Measurements from ENCODE around the gene LARP1.
A peak's percentile ranks its signal among the peaks of the same experiment; 100 is the strongest.
"Not testable (repeated sequence)": the region's sequence is repeated elsewhere in the genome, so short reads cannot be mapped to it uniquely, and the experiment has no call there.

Gene LARP1

DNA sequence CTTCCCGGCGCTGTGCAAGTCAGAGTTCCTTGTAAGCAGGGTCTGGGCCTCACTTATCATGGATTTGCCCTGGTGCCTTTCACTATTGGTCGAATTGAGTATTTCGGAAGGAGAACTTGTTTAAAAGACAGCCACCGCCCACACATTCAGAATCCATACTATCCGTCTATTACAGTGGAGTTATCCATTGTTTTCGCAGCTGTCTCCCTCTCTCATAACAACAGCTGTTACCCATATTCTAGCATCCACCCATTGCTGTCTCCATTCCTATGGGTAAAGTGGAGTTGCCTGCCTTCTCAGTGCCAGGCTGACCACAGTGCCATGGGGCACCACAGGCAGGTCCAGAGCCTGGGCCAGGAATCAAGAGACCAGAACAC lies 75.0 kb downstream of the LARP1 start:
- peak; percentile 54 for DNase-seq

DNA sequence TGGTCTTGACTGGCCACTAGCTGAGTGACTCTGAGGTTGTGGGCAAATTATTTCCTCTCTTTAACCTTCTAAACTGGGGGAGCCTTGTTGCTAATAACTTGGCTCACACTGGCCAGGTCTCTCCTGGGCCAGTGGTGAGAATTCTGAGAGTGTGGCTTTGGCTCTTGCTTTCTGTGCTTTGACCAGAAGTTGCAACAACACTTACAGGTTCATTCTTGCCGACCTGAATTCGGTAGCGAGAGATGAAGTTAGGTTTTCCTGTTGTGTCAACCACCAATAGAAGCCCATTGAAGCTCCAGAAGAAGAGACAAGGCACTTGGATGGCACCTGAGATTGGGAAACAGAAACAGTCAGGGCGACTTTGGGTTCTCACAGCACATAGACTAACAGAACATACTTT lies 75.4 kb downstream of the LARP1 start:
- no peak for DNase-seq

DNA sequence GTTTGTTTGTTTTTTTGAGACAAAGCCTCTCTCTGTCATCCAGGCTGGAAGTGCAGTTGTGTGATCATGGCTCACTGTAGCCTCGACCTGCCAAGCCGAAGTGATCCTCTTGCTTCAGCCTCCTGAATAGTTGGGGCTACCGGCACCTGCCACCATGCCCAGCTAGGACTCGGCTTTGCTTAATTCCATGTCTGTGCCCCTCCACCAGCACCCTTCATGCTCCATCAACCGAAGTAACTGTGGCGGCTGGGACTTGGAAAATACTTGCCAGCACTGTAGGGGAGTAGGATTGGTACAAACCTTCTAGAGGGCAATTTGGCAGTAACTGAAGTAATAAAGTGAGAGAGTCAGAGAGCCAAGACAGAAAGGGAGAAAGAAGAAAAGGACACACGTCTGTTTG lies 76.3 kb downstream of the LARP1 start:
- no peak for DNase-seq

DNA sequence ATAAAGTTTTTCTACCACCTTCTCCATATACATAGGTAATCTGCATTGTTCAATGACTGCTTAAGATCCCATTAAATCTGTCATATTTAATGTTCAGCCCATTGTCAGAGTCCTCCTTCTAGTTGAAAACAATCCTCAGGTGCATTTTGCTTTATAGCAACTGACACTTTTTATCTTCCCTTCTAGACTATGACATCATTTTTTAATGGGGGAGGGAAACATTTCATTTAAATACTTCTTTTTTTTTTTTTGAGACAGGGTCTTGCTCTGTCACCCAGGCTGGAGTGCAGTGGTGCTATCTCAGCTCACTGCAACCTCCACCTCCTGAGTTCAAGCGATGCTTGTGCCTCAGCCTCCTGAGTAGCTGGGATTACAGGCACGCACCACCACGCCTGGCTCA lies 77.6 kb downstream of the LARP1 start:
- DNase-seq: not testable (repeated sequence)

DNA sequence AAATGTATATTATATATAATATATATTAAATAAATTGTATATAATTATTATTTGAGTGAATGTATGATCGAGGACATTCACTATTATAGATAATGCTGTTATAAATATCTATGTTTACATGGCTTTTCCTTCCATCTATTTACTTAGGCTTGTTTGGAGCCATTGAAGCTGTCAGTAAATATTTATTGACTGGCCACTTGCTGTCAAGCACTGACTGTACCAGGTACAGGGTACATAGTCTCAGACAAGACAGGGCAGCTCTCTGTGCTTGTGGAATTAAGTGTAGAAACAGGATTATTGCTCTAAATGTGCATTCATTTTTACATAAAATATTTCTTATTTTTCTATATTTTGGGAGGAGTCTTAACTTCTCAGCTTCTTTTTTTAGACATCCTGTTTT lies 78.9 kb downstream of the LARP1 start:
- no peak for DNase-seq

DNA sequence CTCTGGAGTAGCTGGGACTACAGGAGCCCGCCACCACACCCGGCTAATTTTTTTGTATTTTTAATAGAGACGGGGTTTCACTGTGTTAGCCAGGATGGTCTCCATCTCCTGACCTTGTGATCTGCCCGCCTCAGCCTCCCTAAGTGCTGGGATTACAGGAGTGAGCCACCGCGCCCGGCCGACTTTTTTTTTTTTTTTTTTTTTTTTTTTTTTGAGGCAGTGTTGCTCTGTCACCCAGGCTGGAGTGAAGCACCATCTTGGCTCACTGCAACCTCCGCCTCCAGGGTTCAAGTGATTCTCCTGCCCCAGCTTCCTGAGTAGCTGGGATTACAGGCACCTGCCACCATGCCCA lies 80.5 kb downstream of the LARP1 start:
- not testable (repeated sequence) for DNase-seq

DNA sequence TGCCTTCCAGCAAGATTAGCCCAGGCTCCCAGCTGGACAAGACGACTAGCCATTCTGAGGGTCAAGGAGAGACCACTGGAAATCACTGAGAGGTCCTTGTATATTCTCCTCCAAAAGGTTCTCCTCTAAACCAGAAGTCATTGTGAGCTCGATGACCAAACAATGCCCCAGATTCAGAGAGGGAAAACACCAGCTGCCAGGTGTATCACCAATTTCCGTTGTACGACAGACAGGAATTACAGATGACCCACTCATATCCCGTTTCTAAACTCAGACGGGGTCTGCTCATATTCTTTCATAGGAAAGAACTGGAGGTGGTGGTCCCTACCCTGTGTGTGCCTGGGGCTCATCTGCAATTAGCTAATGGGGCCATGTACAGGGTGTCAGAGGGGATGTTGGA lies 81.0 kb downstream of the LARP1 start:
- no peak for DNase-seq

DNA sequence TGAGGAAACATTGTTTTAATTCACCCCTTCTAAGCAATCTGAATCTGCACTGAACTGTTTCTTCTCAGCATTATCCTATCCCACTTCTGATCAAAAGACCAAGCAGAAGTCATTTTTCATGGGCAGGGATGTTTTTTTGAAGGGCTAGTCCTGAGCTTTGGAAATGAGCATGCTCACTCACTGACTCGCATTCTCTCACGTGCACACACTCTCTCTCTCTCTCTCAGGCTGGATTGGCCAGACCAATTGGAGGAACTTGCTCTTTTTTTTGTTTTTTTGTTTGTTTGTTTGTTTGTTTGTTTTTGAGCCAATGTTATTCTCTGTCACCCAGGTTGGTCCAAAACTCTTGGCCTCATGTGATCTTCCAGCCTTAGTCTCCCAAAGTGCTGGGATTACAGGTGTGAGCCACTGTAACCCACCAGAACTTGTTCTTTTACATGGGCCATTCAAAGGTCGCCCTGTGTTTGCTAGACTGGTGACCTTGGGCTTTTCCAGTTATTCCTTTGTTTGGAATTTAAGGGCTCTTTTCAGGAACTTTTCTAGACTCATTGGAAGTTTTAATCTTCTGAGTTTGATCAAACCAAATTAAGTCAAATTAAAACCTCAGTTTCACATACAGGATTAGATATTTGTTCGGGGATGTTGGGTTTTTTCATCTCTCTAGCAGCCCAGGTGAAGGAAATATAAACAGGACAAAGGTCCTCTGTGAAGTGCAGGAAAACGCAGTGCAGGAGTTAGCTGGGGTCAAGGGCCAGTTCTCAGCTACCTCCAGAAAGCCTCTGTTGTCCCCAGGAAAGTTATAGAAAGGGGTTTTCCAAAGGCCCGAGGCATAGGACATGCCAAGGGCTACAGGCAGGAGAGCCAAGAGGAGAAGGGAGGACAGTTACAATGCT lies 82.1 kb downstream of the LARP1 start:
- no peak for DNase-seq

DNA sequence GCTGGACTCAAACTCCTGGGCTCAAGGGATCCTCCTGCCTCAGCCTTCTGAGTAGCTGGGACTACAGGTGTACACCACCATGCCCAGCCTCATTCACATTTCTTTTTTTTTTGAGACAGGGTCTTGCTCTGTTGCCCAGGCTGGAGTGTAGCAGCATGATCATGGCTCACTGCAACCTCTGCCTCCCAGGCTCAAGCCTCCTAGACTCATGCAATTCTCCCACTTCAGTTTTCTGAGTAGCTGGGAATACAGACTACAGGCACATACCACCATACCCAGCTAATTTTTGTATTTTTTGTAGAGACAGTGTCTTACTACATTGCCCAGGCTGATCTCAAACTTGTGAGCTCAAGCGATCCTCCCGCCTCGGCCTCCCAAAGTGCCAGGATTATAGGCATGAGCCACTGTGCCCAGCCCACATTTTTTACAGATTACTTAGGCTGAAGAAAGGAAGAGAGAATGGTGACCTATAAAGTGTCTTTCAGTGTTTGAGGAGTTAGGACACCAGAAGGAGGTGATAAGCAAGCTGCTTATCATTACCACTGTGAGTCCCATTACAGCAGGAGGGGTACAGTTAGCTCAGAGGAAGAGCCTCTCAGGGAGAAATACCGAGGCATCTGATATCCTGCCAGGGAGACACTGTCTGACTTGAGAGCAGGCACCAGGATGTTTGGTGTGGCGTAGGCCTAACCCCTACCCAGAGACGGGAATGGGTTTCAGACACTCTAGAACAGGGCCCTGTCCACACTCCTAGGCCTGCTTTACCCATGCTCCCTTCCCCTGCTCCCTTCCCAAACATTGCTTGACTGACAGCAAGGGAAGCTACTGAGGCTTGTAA lies 85.5 kb downstream of the LARP1 start:
- no peak for DNase-seq

DNA sequence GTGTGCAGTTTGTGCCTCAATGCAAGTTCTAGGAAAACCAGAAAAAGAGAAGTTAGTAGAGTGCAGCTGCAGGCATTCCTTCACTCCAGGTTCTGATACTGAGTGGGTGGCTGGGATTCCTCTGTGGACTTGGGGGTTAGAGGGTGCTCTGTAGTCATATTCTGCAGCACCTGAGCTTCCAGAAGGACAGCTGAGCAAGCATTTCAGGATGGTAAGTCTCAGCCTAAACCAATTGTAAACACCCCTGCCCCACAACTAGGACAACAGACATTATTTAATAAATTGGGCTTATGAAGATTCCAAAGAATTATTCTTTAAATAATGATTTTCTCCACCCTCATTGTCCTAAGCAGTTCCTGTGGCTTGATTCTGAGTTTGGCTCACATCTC lies 86.1 kb downstream of the LARP1 start:
- no peak for DNase-seq

DNA sequence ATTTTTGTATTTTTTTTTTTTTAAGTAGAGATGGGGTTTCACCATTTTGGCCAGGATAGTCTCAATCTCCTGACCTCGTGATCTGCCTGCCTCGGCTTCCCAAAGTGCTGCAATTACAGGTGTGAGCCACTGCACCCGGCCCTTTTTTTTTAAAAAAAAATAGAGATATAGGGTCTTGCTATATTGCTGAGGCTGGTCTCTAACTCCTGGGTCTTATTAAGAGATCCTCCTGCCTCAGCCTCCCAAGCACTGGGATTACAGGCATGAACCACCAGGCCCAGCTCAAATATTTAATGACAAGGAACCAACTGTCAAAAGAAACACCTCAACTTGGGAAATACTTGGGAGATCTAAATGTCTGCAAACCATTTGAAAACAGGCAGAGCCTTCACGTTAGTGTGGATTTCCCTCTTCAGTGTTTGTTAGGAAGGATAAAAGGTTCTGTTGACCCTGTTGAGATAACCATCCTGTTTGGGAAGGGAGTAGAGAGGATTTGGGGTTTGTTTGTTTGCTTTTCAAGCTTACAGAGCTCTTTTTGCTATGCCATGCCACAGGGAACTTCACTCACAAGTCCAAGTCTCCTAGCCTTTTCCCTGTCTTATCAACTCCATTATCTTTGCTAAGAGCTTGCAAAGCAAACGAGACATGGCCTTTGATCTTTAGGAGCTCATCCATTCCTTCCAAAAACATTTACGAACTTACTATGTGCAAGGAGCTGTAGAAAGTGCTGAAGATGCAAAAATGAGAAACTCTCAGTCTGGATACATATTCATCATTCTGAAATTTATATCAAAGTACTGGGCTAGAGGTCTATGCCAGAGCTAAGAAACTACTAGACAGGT lies 87.7 kb downstream of the LARP1 start:
- no peak for DNase-seq

DNA sequence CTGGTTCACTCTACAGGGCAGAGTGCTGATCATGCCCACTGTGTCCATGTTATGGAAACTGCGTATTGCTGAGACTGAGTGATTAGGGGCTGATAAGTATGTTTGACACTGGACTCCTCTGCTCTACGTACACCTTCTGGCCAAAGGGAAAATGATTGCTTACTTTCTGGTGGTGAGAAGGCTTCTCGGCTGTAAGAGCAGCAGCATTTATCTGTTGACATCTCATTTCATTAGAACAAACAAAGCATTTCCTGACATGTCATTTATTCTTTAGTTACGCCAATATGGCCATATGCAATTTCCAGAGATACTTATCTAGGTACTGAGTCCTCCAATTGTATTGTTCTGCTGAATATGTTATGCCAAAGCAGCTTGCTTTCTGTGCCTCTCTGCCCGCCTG lies 89.6 kb downstream of the LARP1 start:
- DNase-seq: peak; percentile 62

DNA sequence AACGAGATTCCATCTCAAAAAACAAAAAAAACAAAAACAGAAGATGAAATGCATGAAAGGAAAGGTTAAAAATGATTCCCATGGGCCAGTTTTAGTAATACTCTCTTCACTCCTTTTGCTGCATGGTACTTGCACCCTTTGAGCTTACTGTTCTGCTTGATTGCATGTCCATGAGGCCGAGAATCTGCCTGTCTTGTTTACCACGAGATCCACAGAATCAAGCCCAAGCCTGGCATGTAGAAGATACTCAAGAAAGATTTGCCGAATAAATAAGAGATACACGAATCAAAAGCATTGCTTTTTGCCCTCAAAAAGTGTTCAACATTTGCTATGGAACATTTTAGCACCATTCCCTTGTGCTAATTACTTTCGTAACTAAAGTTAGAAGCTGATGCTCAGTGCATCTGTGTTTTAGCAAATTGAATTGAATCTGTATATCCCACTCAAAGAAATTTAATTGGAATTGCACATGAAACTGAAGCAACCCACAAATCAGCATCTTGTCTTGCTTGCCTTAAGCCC lies 94.1 kb downstream of the LARP1 start:
- DNase-seq: no peak

DNA sequence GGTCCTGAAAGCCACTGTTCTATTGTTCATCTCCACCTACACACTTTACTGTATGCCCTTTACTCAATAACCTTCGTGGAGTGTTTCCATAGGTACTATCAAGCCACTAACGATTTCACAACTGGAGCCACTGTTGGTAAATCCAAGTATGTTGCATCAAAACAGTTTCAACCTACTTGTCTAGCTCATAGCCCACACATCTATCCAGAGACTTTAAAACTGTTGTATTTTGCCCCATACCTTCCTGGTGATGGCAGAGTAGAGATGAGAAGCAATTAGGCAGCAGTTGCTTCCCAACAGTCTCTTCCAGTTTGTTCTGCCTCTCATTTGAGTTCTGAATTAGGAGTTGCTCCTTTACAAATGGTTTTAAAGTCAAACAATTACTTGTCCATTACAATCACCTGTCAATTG lies 94.6 kb downstream of the LARP1 start:
- DNase-seq: no peak

DNA sequence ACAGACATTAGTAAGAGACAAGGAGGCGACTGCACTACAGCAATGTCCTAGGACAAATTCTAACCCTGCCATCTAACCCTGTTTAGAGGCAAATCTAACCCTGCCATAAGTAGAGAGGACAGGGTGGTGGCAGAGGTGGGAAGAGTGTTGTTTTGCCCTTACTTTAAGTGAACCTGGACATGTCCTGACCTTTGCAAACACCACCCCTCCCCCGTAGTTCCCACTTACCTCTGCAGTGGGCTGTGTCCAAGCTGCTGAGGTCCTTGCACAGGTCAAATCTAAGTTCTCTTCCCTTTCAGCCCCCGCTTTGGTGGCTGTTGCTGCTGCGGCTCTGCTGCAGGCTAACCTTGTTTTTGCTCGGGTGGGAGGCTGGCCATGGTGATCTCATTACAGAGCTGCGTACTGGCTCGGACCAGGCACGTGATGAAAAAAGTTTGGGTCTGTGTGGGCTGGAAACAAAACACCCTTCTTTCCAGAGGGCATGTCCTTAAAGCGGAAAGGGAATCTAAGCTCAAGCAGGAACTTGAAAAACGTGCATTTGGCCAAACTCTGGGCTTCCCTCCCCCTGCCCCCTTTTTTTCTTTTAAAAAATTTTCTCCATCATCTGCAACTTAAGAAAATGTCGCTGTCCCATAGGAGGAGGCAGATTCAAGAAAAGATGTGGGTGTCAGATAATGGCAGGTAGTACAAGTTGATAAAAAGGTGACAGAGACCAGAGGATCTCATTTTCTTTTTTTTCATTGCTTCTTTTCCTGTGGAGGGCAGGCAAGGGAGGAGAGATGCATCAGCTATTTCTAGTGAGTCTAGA lies 95.3 kb downstream of the LARP1 start, which contains the start of gene FAXDC2:
FAXDC2 (minus strand) TSS at position 349 of the 808 bp plus-strand sequence. CDS start 12,425 bp downstream, outside the sequence.
- no peak for DNase-seq

DNA sequence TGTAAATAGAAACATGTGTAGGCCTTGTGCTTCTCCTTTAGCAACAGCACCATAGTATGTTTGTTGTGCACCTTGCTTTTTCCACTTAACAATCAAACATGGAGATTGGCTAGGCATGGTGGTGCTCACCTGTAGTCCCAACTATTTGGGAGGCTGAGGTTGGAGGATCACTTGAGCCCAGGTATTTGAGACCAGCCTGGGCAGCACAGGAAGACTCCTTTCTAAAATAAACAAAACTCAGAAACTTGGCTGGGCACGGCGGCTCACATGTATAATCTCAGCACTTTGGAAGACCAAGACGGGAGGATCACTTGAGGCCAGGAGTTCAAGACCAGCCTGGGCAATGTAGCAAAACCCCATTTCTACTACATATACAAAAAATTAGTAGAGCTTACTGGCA lies 96.2 kb downstream of the LARP1 start:
- no peak for DNase-seq

DNA sequence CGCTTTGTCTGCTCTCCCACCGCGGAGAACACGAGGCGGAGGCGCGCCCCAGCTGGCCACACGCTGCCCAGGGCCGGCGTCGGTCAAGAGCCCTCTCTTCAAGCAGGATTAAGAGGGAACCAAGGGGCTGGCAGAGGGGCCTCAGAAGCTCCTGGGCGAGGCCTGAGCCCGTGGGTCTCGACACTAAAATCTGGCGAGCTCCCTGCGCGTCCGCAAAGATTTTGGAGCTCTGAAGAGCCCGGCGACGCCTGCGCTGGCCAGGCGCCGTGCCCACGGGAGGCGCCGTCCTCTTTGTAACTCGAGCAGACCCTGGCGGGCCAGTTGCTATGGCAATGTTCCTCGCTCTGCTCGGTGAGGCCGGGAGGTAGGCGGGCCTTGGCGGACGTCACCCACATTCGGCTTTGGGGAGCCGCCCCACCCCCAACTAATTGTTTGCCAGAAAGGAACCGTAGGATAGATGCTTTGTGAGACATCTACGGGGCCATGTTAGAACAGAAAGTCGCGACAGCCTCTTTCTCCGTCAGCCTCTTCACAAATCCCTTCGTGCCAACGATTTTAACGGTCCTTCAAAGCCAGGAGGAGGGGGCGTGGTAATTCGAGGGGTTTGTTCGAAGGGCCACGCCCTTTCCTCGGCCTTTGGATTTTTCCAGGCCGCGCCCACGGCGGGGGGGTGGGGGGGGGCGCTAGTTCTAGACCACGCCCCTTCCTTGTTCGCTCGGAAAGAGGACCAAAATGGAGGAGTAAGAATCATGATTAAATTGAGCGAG lies 102.5 kb downstream of the LARP1 start:
- DNase-seq: peak; percentile 99

DNA sequence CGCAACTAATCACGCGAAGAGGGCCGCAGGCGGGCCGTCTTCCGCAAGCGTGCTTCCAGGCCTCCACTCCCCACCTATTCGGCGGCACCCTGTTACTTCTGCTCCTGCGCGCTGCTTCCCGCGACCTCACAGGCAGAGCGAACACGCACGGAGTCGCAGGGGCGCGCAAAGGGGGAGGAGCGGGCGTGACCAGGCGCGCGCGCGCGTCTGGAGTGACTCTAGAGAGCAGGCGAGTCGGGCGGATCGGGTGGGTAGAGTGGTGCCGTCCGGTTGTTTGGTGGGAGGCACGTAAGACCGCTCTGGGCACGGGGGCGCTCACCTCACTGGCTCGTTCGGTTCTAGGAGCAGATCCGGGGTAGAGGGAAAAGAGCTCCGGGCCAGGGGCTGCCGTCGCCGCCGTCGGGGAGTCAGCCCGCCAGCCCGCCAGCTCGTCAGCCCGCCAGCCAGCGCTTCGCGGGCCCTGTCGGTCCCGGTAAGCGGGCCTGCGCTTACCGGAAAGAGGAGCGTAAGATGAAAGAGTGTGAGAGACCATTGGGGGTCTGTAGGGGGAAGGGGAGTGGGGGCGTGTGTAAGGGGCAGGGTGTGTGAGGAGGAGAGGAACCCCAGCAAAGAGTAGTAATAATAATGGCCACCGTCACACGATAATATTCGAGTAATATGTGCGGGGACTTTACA lies 103.3 kb downstream of the LARP1 start, which contains the start of gene CNOT8:
CNOT8 (plus strand) TSS at position 331 of the 675 bp plus-strand sequence. CDS start 4,652 bp downstream, outside the sequence.
- DNase-seq: peak; percentile 99

DNA sequence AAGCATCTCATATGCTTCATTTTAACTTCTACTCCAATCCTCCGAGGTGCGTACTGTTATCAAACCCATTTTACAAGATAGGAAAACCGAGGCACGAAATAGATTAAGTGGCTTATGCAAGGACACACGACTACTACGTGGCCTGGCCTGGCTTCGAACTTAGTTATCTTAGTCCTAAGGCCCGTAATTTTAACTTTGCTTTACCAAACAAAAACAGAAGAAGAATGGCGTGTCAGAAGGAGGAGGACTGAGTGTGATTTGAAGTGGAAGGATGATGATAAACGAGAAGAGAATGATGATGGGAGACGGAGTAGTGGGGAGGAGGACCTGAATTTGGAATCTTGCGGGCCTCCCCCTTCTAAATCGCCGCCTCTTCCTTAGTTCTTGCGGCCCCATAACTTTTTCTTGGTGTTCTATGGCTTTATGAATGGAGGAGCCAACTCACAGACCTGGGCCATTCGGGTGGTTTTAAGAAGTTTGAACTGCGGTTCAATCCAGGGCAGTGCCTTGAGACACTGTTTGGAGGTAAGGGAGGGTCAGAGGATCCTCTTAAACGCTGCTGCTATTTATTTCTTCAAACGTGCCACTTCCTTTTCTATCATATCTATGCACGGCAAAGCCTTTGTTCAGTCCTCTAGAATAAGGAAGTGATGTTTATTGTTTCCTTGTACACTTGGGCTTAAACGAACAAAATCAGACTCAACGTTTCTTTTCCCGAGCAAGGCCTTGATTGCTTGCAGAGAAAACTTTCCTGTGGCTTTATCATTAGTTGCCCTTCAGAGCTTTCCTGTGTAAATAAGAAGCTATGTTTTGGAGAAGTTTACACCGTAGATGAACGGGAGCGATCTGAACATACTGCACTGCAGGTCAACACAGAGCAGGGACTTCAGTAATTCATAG lies 104.0 kb downstream of the LARP1 start:
- peak; percentile 63 for DNase-seq

Measured in NCI-H69 (cell line).